GM19025 (cell line): ENCODE measurements around the gene PDIA5.
"Not testable (repeated sequence)": the region's sequence is repeated elsewhere in the genome, so short reads cannot be mapped to it uniquely, and the experiment has no call there.

Experiments used
- ATAC-seq: cut with Tn5 transposase; IDR thresholded peaks from one replicate; pipeline ENCODE4 v1.9.1; 2021; ENCODE audit warnings: mild to moderate bottlenecking, low read depth, moderate library complexity; ENCODE audit not compliant: unreplicated experiment

PDIA5 gene

GRCh38 chr3:123139522-123139921, 72.7 kb downstream of the PDIA5 start:
- ATAC-seq: no peak

GRCh38 chr3:123140550-123140949, 73.7 kb downstream of the PDIA5 start:
- ATAC-seq: no peak

- no peak for ATAC-seq
These were observed 74.5 kb downstream of the PDIA5 start for GRCh38 chr3:123141276-123141675.

GRCh38 chr3:123143669-123144411, 77.0 kb downstream of the PDIA5 start:
- no peak for ATAC-seq

GRCh38 chr3:123147754-123148535, 81.1 kb downstream of the PDIA5 start:
- no peak for ATAC-seq

GRCh38 chr3:123148772-123149171, 81.9 kb downstream of the PDIA5 start:
- ATAC-seq: no peak

- no peak for ATAC-seq
These were observed 82.7 kb downstream of the PDIA5 start for GRCh38 chr3:123149525-123149924.

- ATAC-seq: no peak
These were observed 83.8 kb downstream of the PDIA5 start for GRCh38 chr3:123150449-123151215.

GRCh38 chr3:123151251-123151705, 84.5 kb downstream of the PDIA5 start:
- no peak for ATAC-seq

- ATAC-seq: not testable (repeated sequence)
These were observed 85.1 kb downstream of the PDIA5 start for GRCh38 chr3:123151853-123152420.

GRCh38 chr3:123152687-123153086, 85.9 kb downstream of the PDIA5 start:
- no peak for ATAC-seq

- no peak for ATAC-seq
These were observed 86.5 kb downstream of the PDIA5 start for GRCh38 chr3:123153125-123154019.

- no peak for ATAC-seq
These were observed 87.5 kb downstream of the PDIA5 start for GRCh38 chr3:123154020-123154985.

GRCh38 chr3:123155471-123156011, 88.7 kb downstream of the PDIA5 start:
- no peak for ATAC-seq

- ATAC-seq: no peak
These were observed 89.6 kb downstream of the PDIA5 start for GRCh38 chr3:123156276-123156995.

GRCh38 chr3:123157209-123157597, 90.4 kb downstream of the PDIA5 start:
- no peak for ATAC-seq

- no peak for ATAC-seq
These were observed 90.9 kb downstream of the PDIA5 start for GRCh38 chr3:123157598-123158287.
